HepG2 (cell line): Measurements from ENCODE around the gene GALR2. TPM values are rescaled to one million over a fixed set of nuclear protein-coding genes. Genes with fewer than 3 reads are reported as not detected.

Experiments
- ERF ChIP-seq: IDR thresholded peaks from 2 replicates; pipeline ENCODE4 v1.6.1; 2018; ENCODE audit warnings: missing biosample characterization, missing genetic modification reagents
- HNRNPH1 ChIP-seq: fragments of 200-400 bp; formaldehyde crosslinking; optimal IDR thresholded peaks from 2 replicates; pipeline ENCODE3; 2017; ENCODE audit warnings: mild to moderate bottlenecking, low read depth, low read length
- MEIS2 ChIP-seq: sonication (generic); formaldehyde crosslinking; IDR thresholded peaks from 2 replicates; pipeline ENCODE4 v1.9.0; 2021; ENCODE audit warnings: mild to moderate bottlenecking, missing genetic modification reagents
- PTBP1 ChIP-seq: fragments of 200-400 bp; formaldehyde crosslinking; IDR thresholded peaks from 2 replicates; pipeline ENCODE4 v1.6.1; 2018; ENCODE audit warnings: low read length, low read depth; ENCODE audit not compliant: poor library complexity, severe bottlenecking
- YEATS2 ChIP-seq: sonication (generic); formaldehyde crosslinking; IDR thresholded peaks from 2 replicates; pipeline ENCODE4 v1.4.0; 2020; ENCODE audit warnings: missing genetic modification reagents, borderline replicate concordance
- ZBTB7B ChIP-seq: sonication (generic); formaldehyde crosslinking; IDR thresholded peaks from 2 replicates; pipeline ENCODE4 v1.4.0; 2020; ENCODE audit warnings: missing genetic modification reagents
- ZNF800 ChIP-seq: sonication (generic); formaldehyde crosslinking; IDR thresholded peaks from 2 replicates; pipeline ENCODE4 v1.4.0; 2020; ENCODE audit warnings: missing genetic modification reagents
- polyA plus RNA-seq, 8 experiments: library from polyadenylated mRNA; depleted of rRNA in 3 of 8; stranded (reverse) in 7 of 8; unstranded in 1 of 8; fragments of >200 nt; fragmentation: Illumina TruSeq in 4 of 8; extraction: Trizol in 4 of 8; gene quantifications; 2 replicates each; pipeline versions ENCODE4 v1.2.1 to v1.2.3, GENCODE V29; 2011 to 2016; ENCODE audit warnings: low read depth in 4 of 8, missing spikeins in 1 of 8, mixed read lengths in 1 of 8; ENCODE audit not compliant: insufficient read depth in 1 of 8
- total RNA-seq, 5 experiments: library from RNA; depleted of rRNA; stranded (reverse); fragments of >200 nt; fragmentation: Illumina TruSeq; extraction: Trizol; gene quantifications; 2 replicates each; pipeline ENCODE4 v1.2.3, GENCODE V29; 2016; ENCODE audit warnings: low read depth in 1 of 5
- TF ChIP-seq, protein P1 (sequence below): sonication (generic); formaldehyde crosslinking; IDR thresholded peaks from 2 replicates; pipeline ENCODE4 v1.4.0; 2020; ENCODE audit warnings: mild to moderate bottlenecking, missing genetic modification reagents
- TF ChIP-seq, protein P2 (sequence below), 2 experiments: sonication (generic) in 1 of 2; formaldehyde crosslinking in 1 of 2; IDR thresholded peaks; 2 replicates each; pipeline versions ENCODE4 v1.6.1 to v1.9.0; 2014 to 2022; ENCODE audit warnings: antibody characterized with exemption in 1 of 2, borderline replicate concordance in 1 of 2, inconsistent platforms in 1 of 2, low read depth in 1 of 2, missing genetic modification reagents in 1 of 2

The GALR2 gene
- total and polyA plus RNA-seq, 2 of the 13 experiments (the other 11 are each of a cell fraction or from before 2014, with no cell fraction given), result 0.48 to 0.58 TPM

DNA sequence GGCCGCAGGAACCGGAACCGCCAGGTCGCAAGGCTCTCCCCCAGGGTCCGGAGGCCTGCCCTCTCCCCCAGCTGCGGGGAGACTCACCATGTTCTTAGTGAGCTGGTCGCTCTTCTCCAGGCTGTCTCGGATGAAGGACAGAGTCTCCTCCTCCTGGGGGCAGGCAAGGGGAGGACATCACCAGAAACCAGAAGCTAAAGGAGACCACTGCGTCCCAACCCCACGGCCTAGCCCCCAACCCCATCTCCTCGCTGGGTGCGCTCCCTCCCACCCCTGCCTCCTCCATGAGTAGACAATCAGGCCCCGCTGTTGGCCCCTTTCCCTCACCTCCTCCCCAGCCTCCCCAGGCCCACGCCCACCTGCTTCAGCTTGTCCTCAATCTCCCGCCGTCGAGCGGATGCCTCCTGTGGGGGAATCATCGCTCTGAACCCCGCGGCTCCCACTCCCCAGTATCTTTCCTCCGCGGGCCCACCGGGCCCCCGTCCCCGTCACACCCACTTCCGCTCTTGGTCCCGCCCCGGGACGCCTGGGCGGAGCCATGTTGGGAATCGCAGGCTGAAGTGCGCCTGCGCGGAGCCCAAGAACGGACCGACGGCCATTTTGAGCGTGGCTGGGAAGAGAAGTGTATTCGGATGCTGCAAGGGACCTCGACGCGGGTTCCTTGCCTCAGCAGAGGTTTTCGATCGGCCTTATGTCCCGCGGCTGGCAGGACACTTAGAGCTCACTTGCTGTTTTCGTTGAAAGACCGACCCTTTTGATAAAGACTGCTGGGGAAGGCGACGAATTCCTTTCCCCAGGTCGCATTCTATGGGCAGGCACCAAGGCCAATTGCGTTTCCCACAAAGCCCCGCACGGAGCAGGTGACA, 28.9 kb downstream of the GALR2 start, which contains the start of gene EXOC7 (continued):
- TF ChIP-seq ZNF800 (CRISPR knock-in tag), result no peak
- TF ChIP-seq ERF (CRISPR knock-in tag), result peak; percentile 34
- TF ChIP-seq, protein P1, sequence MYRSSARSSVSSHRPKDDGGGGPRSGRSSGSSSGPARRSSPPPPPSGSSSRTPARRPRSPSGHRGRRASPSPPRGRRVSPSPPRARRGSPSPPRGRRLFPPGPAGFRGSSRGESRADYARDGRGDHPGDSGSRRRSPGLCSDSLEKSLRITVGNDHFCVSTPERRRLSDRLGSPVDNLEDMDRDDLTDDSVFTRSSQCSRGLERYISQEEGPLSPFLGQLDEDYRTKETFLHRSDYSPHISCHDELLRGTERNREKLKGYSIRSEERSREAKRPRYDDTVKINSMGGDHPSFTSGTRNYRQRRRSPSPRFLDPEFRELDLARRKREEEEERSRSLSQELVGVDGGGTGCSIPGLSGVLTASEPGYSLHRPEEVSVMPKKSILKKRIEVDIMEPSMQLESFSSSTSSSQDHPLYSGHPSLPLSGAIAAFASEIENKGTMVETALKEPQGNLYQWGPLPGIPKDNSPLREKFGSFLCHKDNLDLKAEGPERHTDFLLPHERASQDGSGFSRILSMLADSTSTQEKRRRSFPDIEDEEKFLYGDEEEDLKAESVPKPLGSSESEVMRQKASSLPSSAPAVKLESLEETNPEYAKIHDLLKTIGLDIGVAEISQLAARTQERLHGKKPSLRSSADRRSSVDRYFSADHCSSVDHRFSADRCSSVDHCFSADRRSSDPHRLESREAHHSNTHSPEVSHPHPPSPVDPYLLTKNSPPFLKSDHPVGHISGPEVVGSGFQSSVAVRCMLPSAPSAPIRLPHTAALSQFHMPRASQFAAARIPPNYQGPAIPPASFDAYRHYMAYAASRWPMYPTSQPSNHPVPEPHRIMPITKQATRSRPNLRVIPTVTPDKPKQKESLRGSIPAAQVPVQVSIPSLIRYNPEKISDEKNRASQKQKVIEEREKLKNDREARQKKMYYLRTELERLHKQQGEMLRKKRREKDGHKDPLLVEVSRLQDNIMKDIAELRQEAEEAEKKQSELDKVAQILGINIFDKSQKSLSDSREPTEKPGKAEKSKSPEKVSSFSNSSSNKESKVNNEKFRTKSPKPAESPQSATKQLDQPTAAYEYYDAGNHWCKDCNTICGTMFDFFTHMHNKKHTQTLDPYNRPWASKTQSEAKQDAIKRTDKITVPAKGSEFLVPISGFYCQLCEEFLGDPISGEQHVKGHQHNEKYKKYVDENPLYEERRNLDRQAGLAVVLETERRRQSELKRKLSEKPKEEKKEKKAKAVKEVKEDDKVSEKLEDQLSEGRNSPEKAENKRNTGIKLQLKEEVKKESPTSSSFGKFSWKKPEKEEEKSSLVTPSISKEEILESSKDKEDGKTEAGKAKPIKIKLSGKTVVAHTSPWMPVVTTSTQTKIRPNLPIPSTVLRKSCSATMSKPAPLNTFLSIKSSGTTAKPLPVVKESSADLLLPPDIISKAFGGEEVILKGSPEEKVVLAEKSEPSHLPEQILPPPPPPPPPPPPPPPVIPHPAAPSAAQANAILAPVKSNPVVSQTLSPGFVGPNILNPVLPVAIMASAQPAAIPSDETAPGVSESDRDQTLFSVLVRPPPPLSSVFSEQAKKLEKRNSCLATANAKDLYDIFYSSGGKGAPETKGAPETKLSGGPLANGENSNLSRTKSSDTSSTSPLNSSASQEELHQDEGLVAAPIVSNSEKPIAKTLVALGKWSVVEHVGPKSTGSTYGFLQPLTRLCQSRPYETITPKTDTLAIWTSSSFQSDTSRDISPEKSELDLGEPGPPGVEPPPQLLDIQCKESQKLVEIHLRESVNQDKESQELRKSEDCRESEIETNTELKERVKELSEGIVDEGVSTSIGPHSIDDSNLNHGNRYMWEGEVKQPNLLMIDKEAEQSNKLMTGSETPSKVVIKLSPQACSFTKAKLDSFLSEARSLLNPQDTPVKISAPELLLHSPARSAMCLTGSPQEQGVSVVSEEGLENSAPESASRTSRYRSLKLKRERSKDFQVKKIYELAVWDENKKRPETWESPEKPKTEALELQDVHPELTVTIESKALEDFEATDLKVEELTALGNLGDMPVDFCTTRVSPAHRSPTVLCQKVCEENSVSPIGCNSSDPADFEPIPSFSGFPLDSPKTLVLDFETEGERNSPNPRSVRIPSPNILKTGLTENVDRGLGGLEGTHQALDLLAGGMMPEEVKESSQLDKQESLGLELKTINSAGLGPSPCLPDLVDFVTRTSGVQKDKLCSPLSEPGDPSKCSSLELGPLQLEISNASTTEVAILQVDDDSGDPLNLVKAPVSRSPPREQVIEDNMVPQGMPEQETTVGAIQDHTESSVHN, result peak; percentile 47; the same call in 1 of the 2 replicates
- TF ChIP-seq HNRNPH1, result peak; percentile 38
- peak; percentile 86 for TF ChIP-seq YEATS2 (CRISPR knock-in tag)
- TF ChIP-seq ZBTB7B, result no peak; the same call in 1 of the 2 replicates
- TF ChIP-seq PTBP1, result peak; percentile 39
- TF ChIP-seq, protein P2, sequence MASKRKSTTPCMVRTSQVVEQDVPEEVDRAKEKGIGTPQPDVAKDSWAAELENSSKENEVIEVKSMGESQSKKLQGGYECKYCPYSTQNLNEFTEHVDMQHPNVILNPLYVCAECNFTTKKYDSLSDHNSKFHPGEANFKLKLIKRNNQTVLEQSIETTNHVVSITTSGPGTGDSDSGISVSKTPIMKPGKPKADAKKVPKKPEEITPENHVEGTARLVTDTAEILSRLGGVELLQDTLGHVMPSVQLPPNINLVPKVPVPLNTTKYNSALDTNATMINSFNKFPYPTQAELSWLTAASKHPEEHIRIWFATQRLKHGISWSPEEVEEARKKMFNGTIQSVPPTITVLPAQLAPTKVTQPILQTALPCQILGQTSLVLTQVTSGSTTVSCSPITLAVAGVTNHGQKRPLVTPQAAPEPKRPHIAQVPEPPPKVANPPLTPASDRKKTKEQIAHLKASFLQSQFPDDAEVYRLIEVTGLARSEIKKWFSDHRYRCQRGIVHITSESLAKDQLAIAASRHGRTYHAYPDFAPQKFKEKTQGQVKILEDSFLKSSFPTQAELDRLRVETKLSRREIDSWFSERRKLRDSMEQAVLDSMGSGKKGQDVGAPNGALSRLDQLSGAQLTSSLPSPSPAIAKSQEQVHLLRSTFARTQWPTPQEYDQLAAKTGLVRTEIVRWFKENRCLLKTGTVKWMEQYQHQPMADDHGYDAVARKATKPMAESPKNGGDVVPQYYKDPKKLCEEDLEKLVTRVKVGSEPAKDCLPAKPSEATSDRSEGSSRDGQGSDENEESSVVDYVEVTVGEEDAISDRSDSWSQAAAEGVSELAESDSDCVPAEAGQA (IDR thresholded peaks at IDR 0.05; ENCODE audit: low read depth), result peak; percentile 88
- TF ChIP-seq, protein P2 (CRISPR knock-in tag; IDR thresholded peaks at IDR 0.05; ENCODE audit: borderline replicate concordance), result 0 out of 2 replicates have a peak, but pooled peaks have one; percentile 24
- peak; percentile 87 for TF ChIP-seq MEIS2 (CRISPR knock-in tag)
